ENCODE results near the gene TTLL7.
"Not testable (repeated sequence)": the region's sequence is repeated elsewhere in the genome, so short reads cannot be mapped to it uniquely, and the experiment has no call there.

The TTLL7 gene

GRCh38 chr1:83920320-83920719, 78.6 kb downstream of the TTLL7 start:
- no peak for DNase-seq (ENCODE audit: low spot score)
- TF ChIP-seq CTCF (IDR thresholded peaks at IDR 0.05; ENCODE audit: extremely low read depth, missing control alignments), result no peak

- no peak for TF ChIP-seq CTCF (IDR thresholded peaks at IDR 0.05; ENCODE audit: extremely low read depth, missing control alignments)
- no peak for DNase-seq (ENCODE audit: low spot score)
Measured at GRCh38 chr1:83919872-83920271, 79.1 kb downstream of the TTLL7 start.

GRCh38 chr1:83918688-83919285, 80.1 kb downstream of the TTLL7 start:
- TF ChIP-seq CTCF (IDR thresholded peaks at IDR 0.05; ENCODE audit: extremely low read depth, missing control alignments), result no peak
- no peak for DNase-seq (ENCODE audit: low spot score)

GRCh38 chr1:83917959-83918358, 81.0 kb downstream of the TTLL7 start:
- no peak for DNase-seq (ENCODE audit: low spot score)
- no peak for TF ChIP-seq CTCF (IDR thresholded peaks at IDR 0.05; ENCODE audit: extremely low read depth, missing control alignments)

GRCh38 chr1:83916094-83916493, 82.8 kb downstream of the TTLL7 start:
- not testable (repeated sequence) for DNase-seq (ENCODE audit: low spot score)

- DNase-seq (ENCODE audit: low spot score), result no peak
Measured at GRCh38 chr1:83912876-83913275, 86.1 kb downstream of the TTLL7 start.

GRCh38 chr1:83910461-83910860, 88.5 kb downstream of the TTLL7 start:
- TF ChIP-seq CTCF (IDR thresholded peaks at IDR 0.05; ENCODE audit: extremely low read depth, missing control alignments), result no peak
- no peak for DNase-seq (ENCODE audit: low spot score)

More at GRCh38 chr1:83912876-83913275, 86.1 kb downstream of the TTLL7 start:
- TF ChIP-seq CTCF (IDR thresholded peaks at IDR 0.05; ENCODE audit: extremely low read depth, missing control alignments), result no peak

GRCh38 chr1:83909687-83910086, 89.2 kb downstream of the TTLL7 start:
- TF ChIP-seq CTCF (IDR thresholded peaks at IDR 0.05; ENCODE audit: extremely low read depth, missing control alignments), result no peak
- DNase-seq (ENCODE audit: low spot score), result no peak

Data from GM20000 (cell line).